Mesothelial cell of epicardium (in vitro differentiated cells): ENCODE measurements around the gene TBC1D22A. TPM values are rescaled to one million over a fixed set of nuclear protein-coding genes. Genes with fewer than 3 reads are reported as not detected.

ENCODE experiments used
- DNase-seq, 2 experiments: peaks; one replicate each; pipeline ENCODE4 v3.0.0; 2021; ENCODE audit warnings: low spot score in 2 of 2; ENCODE audit not compliant: unreplicated experiment in 2 of 2
- H3K27ac Mint-ChIP-seq: 2 replicates; pipeline ENCODE4 v1.8.0; 2021; ENCODE audit warnings: mixed read lengths
- H3K27me3 Mint-ChIP-seq: 2 replicates; pipeline ENCODE4 v1.8.0; 2021; ENCODE audit warnings: low read depth, mixed read lengths
- H3K36me3 Mint-ChIP-seq: 2 replicates; pipeline ENCODE4 v1.8.0; 2021; ENCODE audit warnings: mixed read lengths
- H3K4me1 Mint-ChIP-seq: 2 replicates; pipeline ENCODE4 v1.8.0; 2021; ENCODE audit warnings: mixed read lengths
- H3K4me3 Mint-ChIP-seq: 2 replicates; pipeline ENCODE4 v1.8.0; 2021; ENCODE audit warnings: mild to moderate bottlenecking, moderate library complexity, mixed read lengths
- H3K9me3 Mint-ChIP-seq: 2 replicates; pipeline ENCODE4 v1.8.0; 2021; ENCODE audit warnings: mixed read lengths
- CTCF ChIP-seq: fragments of 200-600 bp; sonication (generic); IDR thresholded peaks from one replicate; pipeline ENCODE4 v1.5.0; 2021; ENCODE audit warnings: antibody characterized with exemption; ENCODE audit not compliant: unreplicated experiment
- total RNA-seq: library from RNA; stranded (reverse); gene quantifications from 3 replicates; pipeline ENCODE4 v1.2.1, GENCODE V29; 2021

TBC1D22A gene
- total RNA-seq, 1 donor from 2014 or later: 26.6 TPM

DNA sequence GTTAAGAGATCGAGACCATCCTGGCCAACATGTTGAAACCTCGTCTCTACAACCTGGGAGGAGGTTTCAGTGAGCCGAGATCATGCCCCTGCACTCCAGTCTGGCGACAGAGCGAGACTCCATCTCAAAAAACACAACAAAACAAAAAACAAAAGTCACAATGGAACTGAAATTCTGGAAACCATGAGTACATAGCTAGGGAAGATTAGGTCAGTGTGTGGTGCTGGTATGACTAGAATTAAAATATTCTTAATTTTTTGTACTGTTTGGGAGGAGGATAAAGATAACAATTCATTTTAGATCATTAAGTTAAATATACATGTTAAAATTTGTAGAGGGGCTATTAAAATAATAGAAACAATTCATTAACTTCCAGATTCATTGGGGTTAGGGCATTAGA lies 344.4 kb downstream of the TBC1D22A start:
- Mint-ChIP-seq H3K9me3 (peaks cover 27% of the 10 kb centered on the region), H3K27me3 (no peaks in the 10 kb centered on the region), H3K36me3 (peaks cover 5% of the 10 kb centered on the region), H3K4me3 (no peak overlapping the region), H3K4me1 (peaks cover 9% of the 10 kb centered on the region), H3K27ac (no peak overlapping the region)
- no peak for DNase-seq
- no peak for TF ChIP-seq CTCF

DNA sequence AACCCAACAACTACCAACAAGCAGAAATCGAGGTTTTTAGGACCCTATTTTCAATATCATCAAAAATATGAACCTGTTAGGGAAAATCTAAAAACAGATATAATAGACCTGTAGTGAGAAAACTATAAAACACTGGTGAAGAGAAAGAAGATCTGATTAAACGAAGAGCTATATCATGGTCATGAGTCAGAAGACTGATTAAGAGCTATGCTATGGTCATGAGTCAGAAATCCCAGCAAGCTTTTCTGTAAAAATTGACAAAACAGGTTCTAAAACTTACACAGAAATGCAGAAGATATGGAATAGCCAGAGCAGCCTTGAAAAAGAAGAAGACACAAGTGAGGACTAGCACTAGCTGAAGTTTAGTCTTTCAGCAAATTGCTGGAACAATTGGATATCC lies 345.0 kb downstream of the TBC1D22A start:
- Mint-ChIP-seq H3K27me3 (no peaks in the 10 kb centered on the region), H3K4me1 (peaks cover 9% of the 10 kb centered on the region), H3K4me3 (no peak overlapping the region), H3K9me3 (peaks cover 27% of the 10 kb centered on the region), H3K36me3 (peaks cover 5% of the 10 kb centered on the region), H3K27ac (no peak overlapping the region)
- no peak for DNase-seq
- TF ChIP-seq CTCF: no peak

- H3K27ac Mint-ChIP-seq: peak overlapping the region; percentile 27
- H3K4me3 Mint-ChIP-seq: no peak overlapping the region
- no peak for TF ChIP-seq CTCF
- H3K36me3 Mint-ChIP-seq: no peaks in the 10 kb centered on the region
- DNase-seq: no peak
- H3K4me1 Mint-ChIP-seq: no peaks in the 10 kb centered on the region
- H3K27me3 Mint-ChIP-seq: no peaks in the 10 kb centered on the region
- peaks cover 24% of the 10 kb centered on the region for H3K9me3 Mint-ChIP-seq
These were observed 348.5 kb downstream of the TBC1D22A start for GRCh38 chr22:47110817-47111443.

DNA sequence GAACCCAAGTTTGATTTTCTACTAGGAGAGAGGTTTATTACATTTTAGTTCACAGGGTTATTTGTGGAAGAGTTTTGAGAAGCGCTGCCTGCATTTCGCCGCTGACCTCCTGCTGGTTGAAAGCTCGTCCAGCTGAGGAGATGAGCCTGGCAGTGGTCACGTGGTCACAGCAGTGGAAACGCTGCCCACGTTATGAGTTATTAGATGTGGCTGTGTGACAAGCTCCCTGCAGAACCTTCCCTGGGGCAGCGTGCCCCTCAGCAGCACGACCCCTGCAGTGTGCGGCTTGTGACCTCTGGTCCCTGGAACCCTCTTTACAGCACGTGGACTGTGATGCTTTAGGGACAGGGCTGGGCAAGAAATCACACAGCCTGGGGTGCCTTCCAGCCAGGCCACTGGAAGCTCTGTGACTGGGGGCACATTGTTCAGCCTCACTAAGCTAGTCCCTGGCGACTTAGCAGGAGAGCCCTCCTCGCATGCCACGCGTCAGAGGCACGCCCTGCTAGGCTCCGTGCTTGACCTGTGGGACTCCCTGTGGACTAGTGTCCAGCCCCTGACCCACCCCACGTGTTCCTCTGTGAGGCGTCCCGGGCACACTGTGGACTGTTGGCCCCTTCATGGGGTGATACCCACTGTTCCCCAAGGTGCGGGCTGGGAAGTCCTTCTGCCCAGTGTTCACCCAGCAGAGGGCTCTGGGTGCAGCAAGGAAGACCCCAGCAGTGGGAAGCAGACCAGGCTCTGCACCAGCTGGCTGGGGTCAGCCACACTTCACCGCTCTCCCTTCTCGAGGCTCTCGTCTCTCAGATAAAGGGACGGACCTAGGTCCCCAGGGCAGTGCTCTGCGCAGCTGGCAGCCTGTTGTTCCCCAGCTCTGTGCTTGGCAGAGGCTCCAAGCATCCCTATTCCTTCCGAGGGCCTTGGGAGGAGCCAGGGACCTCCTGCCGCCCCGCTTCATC lies 349.5 kb downstream of the TBC1D22A start:
- Mint-ChIP-seq H3K27ac (no peak overlapping the region), H3K4me3 (no peak overlapping the region), H3K27me3 (no peaks in the 10 kb centered on the region), H3K36me3 (peaks cover under 1% of the 10 kb centered on the region), H3K4me1 (no peaks in the 10 kb centered on the region), H3K9me3 (peaks cover 16% of the 10 kb centered on the region)
- DNase-seq: no peak
- no peak for TF ChIP-seq CTCF

GRCh38 chr22:47112582-47112965 lies 350.1 kb downstream of the TBC1D22A start:
- H3K27ac Mint-ChIP-seq: no peak overlapping the region

More at GRCh38 chr22:47112582-47112965, 350.1 kb downstream of the TBC1D22A start:
- Mint-ChIP-seq H3K27me3 (no peaks in the 10 kb centered on the region), H3K36me3 (peaks cover 2% of the 10 kb centered on the region), H3K9me3 (peaks cover 10% of the 10 kb centered on the region), H3K4me3 (no peak overlapping the region), H3K4me1 (no peaks in the 10 kb centered on the region)
- no peak for DNase-seq
- TF ChIP-seq CTCF: no peak
